Measurements from ENCODE around the gene VPS36.
"Not testable (repeated sequence)": the region's sequence is repeated elsewhere in the genome, so short reads cannot be mapped to it uniquely, and the experiment has no call there.

VPS36 gene

DNA sequence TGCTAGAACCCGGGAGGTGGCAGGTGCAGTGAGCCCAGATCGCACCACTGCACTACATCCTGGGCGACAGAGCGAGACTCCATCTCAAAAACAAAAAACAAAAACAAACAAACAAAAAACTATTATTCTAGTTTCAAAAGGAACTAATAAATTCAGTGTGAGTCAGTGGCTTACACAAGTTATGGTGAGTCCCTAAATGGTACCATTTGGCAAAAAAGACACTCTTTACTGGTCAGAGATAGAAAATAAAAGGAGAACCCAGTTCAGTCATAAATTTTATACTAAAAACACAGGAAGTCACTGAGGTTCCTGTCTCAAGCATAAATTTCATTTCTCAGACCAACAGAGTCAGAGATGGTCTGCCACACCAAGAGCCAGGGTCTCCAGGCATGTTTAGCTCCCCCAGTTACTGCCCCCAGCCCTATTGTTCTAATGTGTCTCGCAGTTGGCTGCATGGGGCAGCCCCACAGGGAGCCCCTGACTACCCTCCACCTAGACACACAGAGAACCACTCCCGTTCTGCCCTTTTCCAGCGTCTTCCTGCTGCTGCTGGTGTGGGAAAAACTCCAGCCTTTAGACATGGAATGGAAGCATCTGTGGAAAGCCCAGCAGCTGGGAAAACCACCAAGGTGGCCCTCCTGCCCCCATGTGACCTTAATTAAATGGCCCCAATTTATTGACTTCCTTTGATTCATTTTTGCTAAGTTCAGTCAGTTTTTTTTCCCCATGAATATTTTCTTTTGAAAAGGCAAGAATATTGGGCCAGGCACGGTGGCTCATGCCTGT is 56.7 kb downstream of the VPS36 start:
- H3K4me3 ChIP-seq (ENCODE audit: low read length) = no peak overlapping the region

DNA sequence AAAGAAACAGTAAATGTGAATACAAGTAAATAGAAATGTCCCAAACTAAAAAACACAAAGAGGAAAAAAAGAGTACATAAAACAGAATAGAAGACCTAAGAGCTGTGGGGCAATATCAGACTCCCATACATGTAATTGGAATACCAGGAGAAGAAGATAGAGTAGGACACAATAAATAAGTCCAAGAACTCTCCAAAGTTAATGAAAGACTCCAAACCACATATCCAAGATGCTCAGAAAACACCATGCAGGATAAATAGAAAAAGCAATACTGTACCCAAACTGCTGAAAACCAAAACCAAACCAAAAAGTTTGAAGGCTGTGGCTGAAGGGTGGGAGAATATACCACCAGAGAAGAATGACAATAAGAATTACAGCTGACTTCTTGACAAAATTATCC is 62.7 kb downstream of the VPS36 start:
- no peak for DNase-seq (ENCODE audit: low read depth, low spot score)
- H3K4me3 ChIP-seq (ENCODE audit: low read length) = no peak overlapping the region

More for the DNA sequence above, 56.7 kb downstream of the VPS36 start:
- no peak for DNase-seq (ENCODE audit: low read depth, low spot score)

DNA sequence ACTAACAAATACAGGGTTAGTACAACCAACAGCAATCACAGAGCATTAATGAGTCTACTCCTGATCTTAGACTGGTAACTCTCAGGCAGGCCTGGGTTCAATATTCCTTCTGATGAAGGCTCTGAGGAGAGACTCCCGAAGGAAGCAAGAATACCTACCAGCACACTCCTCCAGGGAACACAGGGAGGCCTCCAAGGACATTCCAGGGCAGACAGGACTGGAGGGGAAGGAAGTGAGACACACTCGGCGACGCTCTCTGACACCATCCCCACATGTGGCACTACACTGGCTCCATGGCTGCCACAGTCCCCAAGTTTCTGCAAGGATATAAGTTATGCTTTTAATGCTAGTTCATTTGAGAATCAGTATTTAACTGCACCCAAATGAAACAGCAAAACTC is 64.6 kb downstream of the VPS36 start:
- no peak overlapping the region for H3K4me3 ChIP-seq (ENCODE audit: low read length)
- no peak for DNase-seq (ENCODE audit: low read depth, low spot score)

- H3K4me3 ChIP-seq (ENCODE audit: low read length) = no peak overlapping the region
- DNase-seq (ENCODE audit: low read depth, low spot score) = no peak
These were observed 67.1 kb downstream of the VPS36 start for GRCh38 chr13:52383366-52383765.

GRCh38 chr13:52378312-52378711 is 72.1 kb downstream of the VPS36 start:
- H3K4me3 ChIP-seq (ENCODE audit: low read length) = no peak overlapping the region
- DNase-seq (ENCODE audit: low read depth, low spot score) = no peak

GRCh38 chr13:52377898-52378297 is 72.5 kb downstream of the VPS36 start:
- no peak overlapping the region for H3K4me3 ChIP-seq (ENCODE audit: low read length)

DNA sequence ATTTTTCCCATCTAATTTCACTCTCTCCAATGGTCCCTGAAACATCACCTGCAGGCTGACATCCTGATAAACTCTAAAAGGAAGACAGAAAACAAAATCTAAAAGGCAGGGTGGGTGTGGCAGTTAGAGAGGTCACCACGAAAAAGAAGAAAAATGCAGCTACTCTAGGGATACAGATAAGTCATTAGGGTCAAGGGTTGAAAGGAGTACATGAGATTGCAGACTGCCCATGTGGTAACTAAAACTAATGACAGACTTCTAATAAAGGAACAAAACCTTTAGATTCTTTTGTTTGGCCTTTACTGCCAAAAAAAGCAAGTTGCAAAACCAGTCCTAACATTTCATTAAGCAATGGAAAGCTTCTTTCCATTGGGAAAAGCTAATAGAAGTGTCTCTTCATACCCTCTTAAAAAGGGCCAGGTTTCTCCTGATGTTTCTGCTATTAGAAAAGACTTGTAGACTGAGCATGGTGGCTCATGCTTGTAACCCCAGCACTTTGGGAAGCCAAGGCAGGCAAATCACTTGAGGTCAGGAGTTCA is 75.5 kb downstream of the VPS36 start:
- no peak overlapping the region for H3K4me3 ChIP-seq (ENCODE audit: low read length)
- no peak for DNase-seq (ENCODE audit: low read depth, low spot score)

More at GRCh38 chr13:52377898-52378297, 72.5 kb downstream of the VPS36 start:
- DNase-seq (ENCODE audit: low read depth, low spot score) = no peak

- H3K4me3 ChIP-seq (ENCODE audit: low read length) = no peak overlapping the region
- no peak for DNase-seq (ENCODE audit: low read depth, low spot score)
These were observed 76.0 kb downstream of the VPS36 start for GRCh38 chr13:52374389-52374788.

- H3K4me3 ChIP-seq (ENCODE audit: low read length); DNase-seq (ENCODE audit: low read depth, low spot score): not testable (repeated sequence)
These were observed 77.2 kb downstream of the VPS36 start for GRCh38 chr13:52373277-52373676.

DNA sequence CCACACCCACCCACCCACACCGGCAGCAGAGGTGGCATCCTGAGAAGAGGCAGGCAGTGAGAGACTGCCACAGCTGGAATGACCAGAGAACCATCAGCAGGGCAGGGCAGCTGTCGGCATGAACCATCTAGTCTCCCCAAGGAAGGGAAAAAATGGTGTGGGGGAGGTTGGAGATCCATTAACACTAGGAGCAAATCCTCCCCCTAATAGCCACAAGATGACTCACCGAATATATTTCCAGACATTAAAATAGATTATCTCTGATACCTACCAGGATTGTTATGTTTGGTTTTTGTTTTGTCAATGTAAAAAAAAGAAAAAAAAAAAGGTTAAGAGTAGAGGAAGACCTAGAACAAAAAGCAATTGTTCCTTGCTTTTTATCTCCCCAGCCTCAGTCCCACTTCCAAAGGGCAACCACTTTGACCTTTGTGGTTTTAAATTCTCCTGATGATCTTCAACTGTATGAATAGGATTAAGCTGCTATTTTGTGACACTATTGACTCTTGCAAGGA is 78.6 kb downstream of the VPS36 start:
- DNase-seq (ENCODE audit: low read depth, low spot score) = no peak
- no peak overlapping the region for H3K4me3 ChIP-seq (ENCODE audit: low read length)

DNA sequence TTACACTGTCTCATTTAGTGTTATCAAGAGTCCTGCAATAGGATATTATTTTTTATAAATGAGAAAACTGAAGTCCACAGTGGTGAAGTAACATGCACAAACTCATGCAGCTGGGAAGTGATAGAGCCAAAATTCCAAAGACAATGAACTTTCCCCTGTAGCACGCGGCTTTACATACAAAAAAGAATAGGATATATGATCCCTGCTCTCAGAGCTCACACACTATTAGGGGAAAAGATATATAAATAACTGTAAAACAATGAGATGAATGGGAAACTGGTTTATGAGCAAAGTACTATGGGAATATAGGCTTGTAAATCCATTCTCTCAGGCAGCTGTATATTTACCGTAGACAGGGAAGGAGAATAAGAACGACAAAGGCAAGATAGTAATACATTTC is 84.1 kb downstream of the VPS36 start:
- no peak for DNase-seq (ENCODE audit: low read depth, low spot score)
- no peak overlapping the region for H3K4me3 ChIP-seq (ENCODE audit: low read length)

Data from Jurkat, Clone E6-1 (cell line).